ENCODE measurements around the gene CDS1.
A peak's percentile ranks its signal among the peaks of the same experiment; 100 is the strongest.

The CDS1 gene

GRCh38 chr4:84573385-84574068 lies 9.4 kb upstream of the CDS1 start:
- no peak overlapping the region for H3K27ac ChIP-seq (replicated peaks)
- TF ChIP-seq POLR2AphosphoS5 (IDR thresholded peaks at IDR 0.05; ENCODE audit: low read depth) (no peak), REST (IDR thresholded peaks at IDR 0.05; ENCODE audit: insufficient replicate concordance, low read depth) (no peak), CTCF (IDR thresholded peaks at IDR 0.05; ENCODE audit: insufficient read depth, low read length) (no peak), GABPA (IDR thresholded peaks at IDR 0.05; ENCODE audit: low read depth) (no peak), SPI1 (IDR thresholded peaks at IDR 0.05; ENCODE audit: borderline replicate concordance, low read depth) (no peak)
- peaks cover 2% of the 10 kb centered on the region for H3K27me3 ChIP-seq (ENCODE audit: insufficient read depth, poor library complexity, severe bottlenecking)
- no peak overlapping the region for H3K4me3 ChIP-seq (replicated peaks; ENCODE audit: insufficient read depth, low read length)
- DNase-seq (ENCODE audit: low read depth in 1 of 2, low spot score in 1 of 2) = peak in 1 of 2 experiments; percentile 47

GRCh38 chr4:84574069-84574720 lies 8.7 kb upstream of the CDS1 start:
- Histone ChIP-seq H3K27ac (replicated peaks) (no peak overlapping the region), H3K4me3 (replicated peaks; ENCODE audit: insufficient read depth, low read length) (no peak overlapping the region), H3K27me3 (ENCODE audit: insufficient read depth, poor library complexity, severe bottlenecking) (peaks cover 2% of the 10 kb centered on the region)
- no peak for TF ChIP-seq GABPA (IDR thresholded peaks at IDR 0.05; ENCODE audit: low read depth)
- TF ChIP-seq REST (IDR thresholded peaks at IDR 0.05; ENCODE audit: insufficient replicate concordance, low read depth) = no peak
- TF ChIP-seq POLR2AphosphoS5 (IDR thresholded peaks at IDR 0.05; ENCODE audit: low read depth) = no peak
- TF ChIP-seq CTCF (IDR thresholded peaks at IDR 0.05; ENCODE audit: insufficient read depth, low read length) = no peak
- TF ChIP-seq SPI1 (IDR thresholded peaks at IDR 0.05; ENCODE audit: borderline replicate concordance, low read depth) = no peak
- DNase-seq (ENCODE audit: low read depth in 1 of 2, low spot score in 1 of 2) = no peak

- DNase-seq (ENCODE audit: low read depth in 1 of 2, low spot score in 1 of 2) = peak in 1 of 2 experiments; percentile 15
- Histone ChIP-seq H3K27ac (replicated peaks) (no peak overlapping the region), H3K27me3 (ENCODE audit: insufficient read depth, poor library complexity, severe bottlenecking) (peaks cover 19% of the 10 kb centered on the region), H3K4me3 (replicated peaks; ENCODE audit: insufficient read depth, low read length) (no peak overlapping the region)
- TF ChIP-seq CTCF (IDR thresholded peaks at IDR 0.05; ENCODE audit: insufficient read depth, low read length) = peak; percentile 58
- TF ChIP-seq GABPA (IDR thresholded peaks at IDR 0.05; ENCODE audit: low read depth) = no peak
Observed at GRCh38 chr4:84578540-84579402, 4.2 kb upstream of the CDS1 start.

Data from HL-60 (cell line).